ENCODE data around the gene ZBTB24.

- TF ChIP-seq POLR2A (IDR thresholded peaks at IDR 0.05; ENCODE audit: low read length), result no peak
- TF ChIP-seq EP300 (IDR thresholded peaks at IDR 0.05), result no peak
- TF ChIP-seq, protein P1, sequence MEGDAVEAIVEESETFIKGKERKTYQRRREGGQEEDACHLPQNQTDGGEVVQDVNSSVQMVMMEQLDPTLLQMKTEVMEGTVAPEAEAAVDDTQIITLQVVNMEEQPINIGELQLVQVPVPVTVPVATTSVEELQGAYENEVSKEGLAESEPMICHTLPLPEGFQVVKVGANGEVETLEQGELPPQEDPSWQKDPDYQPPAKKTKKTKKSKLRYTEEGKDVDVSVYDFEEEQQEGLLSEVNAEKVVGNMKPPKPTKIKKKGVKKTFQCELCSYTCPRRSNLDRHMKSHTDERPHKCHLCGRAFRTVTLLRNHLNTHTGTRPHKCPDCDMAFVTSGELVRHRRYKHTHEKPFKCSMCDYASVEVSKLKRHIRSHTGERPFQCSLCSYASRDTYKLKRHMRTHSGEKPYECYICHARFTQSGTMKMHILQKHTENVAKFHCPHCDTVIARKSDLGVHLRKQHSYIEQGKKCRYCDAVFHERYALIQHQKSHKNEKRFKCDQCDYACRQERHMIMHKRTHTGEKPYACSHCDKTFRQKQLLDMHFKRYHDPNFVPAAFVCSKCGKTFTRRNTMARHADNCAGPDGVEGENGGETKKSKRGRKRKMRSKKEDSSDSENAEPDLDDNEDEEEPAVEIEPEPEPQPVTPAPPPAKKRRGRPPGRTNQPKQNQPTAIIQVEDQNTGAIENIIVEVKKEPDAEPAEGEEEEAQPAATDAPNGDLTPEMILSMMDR (IDR thresholded peaks at IDR 0.05), result no peak
Measured at GRCh38 chr6:109513571-109514071, 30.6 kb upstream of the ZBTB24 start.

All from A549 (cell line).